Measurements from ENCODE around the gene LDHB. TPM values are rescaled to one million over a fixed set of nuclear protein-coding genes. Genes with fewer than 3 reads are reported as not detected.

Gene LDHB
- total RNA-seq, 2 donors from 2014 or later: 249 to 280 TPM

DNA sequence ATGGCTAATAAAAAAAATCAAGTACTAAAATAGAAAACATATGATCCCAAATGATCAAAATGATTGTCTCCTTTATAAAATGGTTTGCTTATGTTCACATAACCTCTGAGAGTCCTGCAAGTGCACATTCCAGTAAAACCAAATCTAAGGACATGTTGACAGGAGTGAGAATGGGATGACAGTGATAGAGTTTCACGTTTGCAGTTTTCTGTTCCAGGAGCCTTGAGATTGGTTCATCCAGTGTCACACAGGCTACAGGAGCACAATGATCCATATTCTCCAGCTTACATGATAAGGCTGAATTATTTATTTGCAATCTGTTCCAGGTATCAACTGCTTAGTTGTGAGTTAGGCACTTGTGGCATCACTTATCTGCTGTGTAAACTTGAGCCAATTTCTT is 51.5 kb downstream of the LDHB start:
- TF ChIP-seq POLR2AphosphoS5 (IDR thresholded peaks at IDR 0.05) (no peak), POLR2A (IDR thresholded peaks at IDR 0.05) (no peak), CTCF (IDR thresholded peaks at IDR 0.05) (no peak)
- Histone ChIP-seq H3K27me3 (replicated peaks; ENCODE audit: insufficient read depth) (no peaks in the 10 kb centered on the region), H3K9me3 (no peaks in the 10 kb centered on the region), H3K27ac (no peak overlapping the region), H3K4me3 (no peak overlapping the region), H3K36me3 (no peaks in the 10 kb centered on the region), H3K4me1 (replicated peaks) (no peaks in the 10 kb centered on the region)
- WGBS: 58% methylated on average over 1 of the region's 1 CpG
- DNase-seq (ENCODE audit: low spot score): no peak
- intact Hi-C loops (cut with DNase I): loop anchor here (10.0 kb wide), 1 partner anchor 79 kb away; no protein-coding TSS in a partner anchor

DNA sequence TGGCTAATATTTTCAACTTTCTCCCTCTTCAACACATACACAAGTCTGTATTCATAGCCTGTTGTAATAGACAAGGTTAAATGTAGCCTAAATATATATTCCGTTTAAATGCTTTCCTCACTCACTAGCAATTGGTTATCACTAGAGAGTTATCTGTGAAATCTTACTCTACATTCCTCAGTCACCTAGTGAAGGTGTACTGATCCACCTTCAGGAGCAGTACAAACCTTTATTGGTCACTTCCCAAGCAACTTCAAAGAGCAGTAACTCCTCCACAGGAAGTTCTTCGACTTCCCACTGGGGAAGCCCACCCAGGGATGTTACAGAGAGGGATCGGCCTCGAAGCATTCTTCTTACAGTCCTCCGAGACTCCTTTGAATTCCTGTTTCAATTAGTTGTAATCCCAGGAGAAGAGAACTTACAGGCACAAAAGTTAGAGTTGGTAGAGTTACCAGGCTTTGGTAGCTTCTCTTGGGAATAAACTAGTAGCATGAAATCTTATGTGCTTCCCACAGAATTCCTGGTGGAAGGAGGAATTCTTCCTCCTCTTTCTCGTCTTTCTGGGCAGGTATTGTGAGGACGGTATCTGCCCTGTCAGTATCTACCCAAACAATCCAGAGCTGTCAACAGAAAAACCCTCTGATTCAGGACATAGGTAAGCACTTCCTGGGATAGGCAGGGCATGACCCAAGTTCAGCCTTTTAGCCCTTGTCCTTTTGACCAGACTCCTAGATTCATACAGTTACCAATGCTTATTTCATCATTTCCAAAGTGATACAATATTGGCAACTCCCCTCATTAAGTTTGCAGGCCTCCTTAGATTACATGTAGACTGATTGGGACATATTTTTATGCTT is 53.2 kb downstream of the LDHB start, which contains the start of gene GYS2:
Gene GYS2 (minus strand): TSS at position 603 of the 857 bp plus-strand sequence. CDS start 255 bp downstream, at position 348.
- no peaks in the 10 kb centered on the region for H3K4me1 ChIP-seq (replicated peaks)
- no peak for DNase-seq (ENCODE audit: low spot score)
- H3K36me3 ChIP-seq: no peaks in the 10 kb centered on the region
- H3K27me3 ChIP-seq (replicated peaks; ENCODE audit: insufficient read depth): no peaks in the 10 kb centered on the region
- TF ChIP-seq POLR2A (IDR thresholded peaks at IDR 0.05) (no peak), CTCF (IDR thresholded peaks at IDR 0.05) (no peak), POLR2AphosphoS5 (IDR thresholded peaks at IDR 0.05) (no peak)
- intact Hi-C loops (cut with DNase I): loop anchor here (10.0 kb wide), 1 partner anchor 80 kb away; no protein-coding TSS in a partner anchor
- no peak within 1 kb of the TSS for H3K4me3 ChIP-seq
- 60% methylated on average over 7 of the region's 7 CpGs for WGBS
- no peak within 1 kb of the TSS for H3K27ac ChIP-seq
- H3K9me3 ChIP-seq: no peaks in the 10 kb centered on the region

DNA sequence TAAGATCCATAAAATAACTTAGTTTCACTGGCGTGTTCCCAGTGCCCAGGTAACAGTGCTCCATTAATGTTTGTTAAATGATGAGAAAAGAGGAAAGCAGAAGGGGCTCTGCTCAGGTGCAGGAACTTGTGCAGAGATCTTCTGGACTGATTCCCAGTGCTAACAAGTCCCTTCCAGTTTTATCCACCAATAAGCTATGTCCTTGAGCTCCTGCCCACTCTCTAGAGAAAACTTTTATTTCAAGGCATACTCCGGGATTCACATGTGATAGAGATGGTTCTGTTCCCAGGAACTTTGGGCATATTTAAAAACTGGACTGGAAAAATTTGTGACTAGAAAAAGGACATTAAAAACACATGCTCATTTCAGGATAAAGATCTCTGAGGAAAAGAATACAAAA is 54.9 kb downstream of the LDHB start:
- Histone ChIP-seq H3K27ac (no peak overlapping the region), H3K27me3 (replicated peaks; ENCODE audit: insufficient read depth) (no peaks in the 10 kb centered on the region), H3K36me3 (no peaks in the 10 kb centered on the region), H3K9me3 (no peaks in the 10 kb centered on the region), H3K4me1 (replicated peaks) (no peaks in the 10 kb centered on the region), H3K4me3 (no peak overlapping the region)
- TF ChIP-seq POLR2A (IDR thresholded peaks at IDR 0.05) (no peak), POLR2AphosphoS5 (IDR thresholded peaks at IDR 0.05) (no peak), CTCF (IDR thresholded peaks at IDR 0.05) (no peak)
- WGBS: 41% methylated on average over 2 of the region's 2 CpGs
- intact Hi-C loops (cut with DNase I): loop anchor here (10.0 kb wide), 1 partner anchor 82 kb away; no protein-coding TSS in a partner anchor
- no peak for DNase-seq (ENCODE audit: low spot score)

- Histone ChIP-seq H3K27me3 (replicated peaks; ENCODE audit: insufficient read depth) (no peaks in the 10 kb centered on the region), H3K27ac (no peak overlapping the region), H3K9me3 (no peaks in the 10 kb centered on the region), H3K4me1 (replicated peaks) (no peaks in the 10 kb centered on the region), H3K4me3 (no peak overlapping the region), H3K36me3 (no peaks in the 10 kb centered on the region)
- intact Hi-C loops (cut with DNase I): loop anchor here (10.0 kb wide), 1 partner anchor 85 kb away; no protein-coding TSS in a partner anchor
- DNase-seq (ENCODE audit: low spot score): no peak
- WGBS: 73% methylated on average over 5 of the region's 5 CpGs
- TF ChIP-seq POLR2A (IDR thresholded peaks at IDR 0.05) (no peak), CTCF (IDR thresholded peaks at IDR 0.05) (no peak), POLR2AphosphoS5 (IDR thresholded peaks at IDR 0.05) (no peak)
These were observed 57.4 kb downstream of the LDHB start for GRCh38 chr12:21600196-21600595.
